Thyroid gland (tissue), 4 donors: ENCODE results near the gene HNRNPAB.

Source experiments
- CTCF ChIP-seq, 6 experiments: fragments of 200-600 bp in 3 of 6; fragments of 450-650 bp in 3 of 6; sonication (generic) in 3 of 6; IDR thresholded peaks; one replicate each; pipeline ENCODE4 v1.5.1; 2016 to 2019; ENCODE audit warnings: antibody characterized with exemption in 6 of 6, mild to moderate bottlenecking in 2 of 6, inconsistent platforms in 1 of 6, moderate library complexity in 1 of 6
- POLR2A ChIP-seq, 2 donors: fragments of 450-650 bp; IDR thresholded peaks; one replicate each; pipeline ENCODE4 v1.6.1; 2017; ENCODE audit warnings: antibody characterized with exemption in 2 of 2, mild to moderate bottlenecking in 2 of 2, moderate library complexity in 1 of 2

GRCh38 chr5:178221282-178221681 is 16.9 kb downstream of the HNRNPAB start:
- TF ChIP-seq CTCF (IDR thresholded peaks at IDR 0.05) (no peak), POLR2A (IDR thresholded peaks at IDR 0.05) (no peak)
